ENCODE results near the gene NT5C3B. TPM values are rescaled to one million over a fixed set of nuclear protein-coding genes. Genes with fewer than 3 reads are reported as not detected.

Gene NT5C3B
- total RNA-seq, 2 experiments from 2014 or later: 25.7 to 29.7 TPM

DNA sequence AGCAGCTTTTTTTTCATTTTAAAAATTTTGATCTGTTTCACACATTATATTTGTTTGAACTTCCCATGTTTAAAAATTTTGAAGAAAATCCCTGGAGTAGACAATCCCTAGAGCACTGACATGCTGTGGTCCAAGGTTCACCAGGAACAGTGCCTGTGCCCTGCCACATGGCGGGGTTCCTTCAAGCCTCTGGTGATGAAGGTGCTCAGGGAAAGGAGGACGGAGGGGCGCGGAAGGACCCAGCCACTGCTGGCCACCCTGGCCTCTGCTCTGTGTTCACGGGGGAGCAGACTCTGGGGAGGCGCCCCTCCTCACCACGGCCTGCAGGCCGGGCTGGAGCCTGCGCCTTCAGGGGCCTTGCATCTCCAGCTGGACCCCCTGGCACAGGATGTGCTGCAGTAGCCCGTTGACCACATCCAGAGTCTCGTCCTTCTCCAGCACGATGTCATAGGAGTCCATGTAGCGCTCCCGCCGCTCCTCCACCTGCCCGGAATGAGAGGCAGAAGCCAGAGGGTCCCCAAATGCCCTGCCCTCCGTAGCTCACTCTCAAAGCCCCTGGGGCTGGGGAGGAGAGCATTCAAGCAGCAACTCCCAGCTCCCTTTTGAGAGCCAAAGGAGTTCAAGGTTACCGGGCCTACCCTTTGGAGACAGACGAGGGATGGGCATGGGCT, 10.7 kb downstream of the NT5C3B start:
- H3K27me3 ChIP-seq (ENCODE audit: control insufficient read depth in 1 of 2, insufficient read depth in 2 of 2, low read length in 2 of 2): no peaks in the 10 kb centered on the region
- H3K27ac Mint-ChIP-seq: no peak overlapping the region
- no peaks in the 10 kb centered on the region for H3K4me1 ChIP-seq (ENCODE audit: insufficient read depth, low read length)
- peaks cover 21% of the 10 kb centered on the region for H3K36me3 Mint-ChIP-seq (ENCODE audit: low read depth)
- no peak overlapping the region for H3K4me3 Mint-ChIP-seq
- no peaks in the 10 kb centered on the region for H3K9me3 Mint-ChIP-seq
- no peaks in the 10 kb centered on the region for H3K4me1 Mint-ChIP-seq (ENCODE audit: low read depth)
- no peak overlapping the region for H3K4me3 ChIP-seq (ENCODE audit: low read length)
- H3K36me3 ChIP-seq (ENCODE audit: insufficient read depth, low read length): peaks cover 15% of the 10 kb centered on the region
- TF ChIP-seq, protein P1, sequence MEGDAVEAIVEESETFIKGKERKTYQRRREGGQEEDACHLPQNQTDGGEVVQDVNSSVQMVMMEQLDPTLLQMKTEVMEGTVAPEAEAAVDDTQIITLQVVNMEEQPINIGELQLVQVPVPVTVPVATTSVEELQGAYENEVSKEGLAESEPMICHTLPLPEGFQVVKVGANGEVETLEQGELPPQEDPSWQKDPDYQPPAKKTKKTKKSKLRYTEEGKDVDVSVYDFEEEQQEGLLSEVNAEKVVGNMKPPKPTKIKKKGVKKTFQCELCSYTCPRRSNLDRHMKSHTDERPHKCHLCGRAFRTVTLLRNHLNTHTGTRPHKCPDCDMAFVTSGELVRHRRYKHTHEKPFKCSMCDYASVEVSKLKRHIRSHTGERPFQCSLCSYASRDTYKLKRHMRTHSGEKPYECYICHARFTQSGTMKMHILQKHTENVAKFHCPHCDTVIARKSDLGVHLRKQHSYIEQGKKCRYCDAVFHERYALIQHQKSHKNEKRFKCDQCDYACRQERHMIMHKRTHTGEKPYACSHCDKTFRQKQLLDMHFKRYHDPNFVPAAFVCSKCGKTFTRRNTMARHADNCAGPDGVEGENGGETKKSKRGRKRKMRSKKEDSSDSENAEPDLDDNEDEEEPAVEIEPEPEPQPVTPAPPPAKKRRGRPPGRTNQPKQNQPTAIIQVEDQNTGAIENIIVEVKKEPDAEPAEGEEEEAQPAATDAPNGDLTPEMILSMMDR (IDR thresholded peaks at IDR 0.05): no peak
- ChIA-PET POLR2A (no interaction called here), CTCF (no interaction called here)
- no peak for ATAC-seq (ENCODE audit: poor library complexity)
- intact Hi-C loops (cut with DNase I, micrococcal nuclease): no loop called here
- H3K27me3 Mint-ChIP-seq: no peaks in the 10 kb centered on the region
- no peaks in the 10 kb centered on the region for H3K9me3 ChIP-seq (ENCODE audit: control insufficient read depth in 1 of 2, insufficient read depth in 1 of 2, low read length in 2 of 2)
- H3K27ac ChIP-seq (ENCODE audit: low read depth in 1 of 2, low read length in 2 of 2): no peak overlapping the region
- no peak for DNase-seq

DNA sequence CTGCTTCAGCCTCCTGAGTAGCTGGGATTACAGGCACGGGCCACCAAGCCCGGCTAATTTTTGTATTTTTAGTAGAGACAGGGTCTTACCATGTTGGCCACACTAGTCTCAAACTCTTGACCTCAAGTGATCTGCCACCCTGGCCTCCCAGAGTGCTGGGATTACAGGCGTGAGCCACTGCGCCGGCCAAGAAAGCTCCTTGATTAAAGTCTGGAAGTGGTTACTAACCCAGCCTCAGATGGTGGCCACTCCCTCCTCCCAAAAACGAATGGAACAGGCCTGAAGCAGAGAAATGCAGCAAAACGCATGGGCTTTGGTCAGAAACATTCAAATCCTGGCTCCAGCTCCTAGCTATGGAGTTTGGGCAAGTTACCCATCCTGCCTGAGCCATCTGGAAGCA, 11.9 kb downstream of the NT5C3B start:
- no peaks in the 10 kb centered on the region for H3K27me3 ChIP-seq (ENCODE audit: control insufficient read depth in 1 of 2, insufficient read depth in 2 of 2, low read length in 2 of 2)
- Mint-ChIP-seq H3K4me1 (ENCODE audit: low read depth) (no peaks in the 10 kb centered on the region), H3K9me3 (no peaks in the 10 kb centered on the region), H3K36me3 (ENCODE audit: low read depth) (peaks cover 9% of the 10 kb centered on the region), H3K4me3 (no peak overlapping the region), H3K27ac (no peak overlapping the region), H3K27me3 (no peaks in the 10 kb centered on the region)
- DNase-seq (no peak), ATAC-seq (ENCODE audit: poor library complexity) (no peak)
- intact Hi-C loops (cut with DNase I, micrococcal nuclease): no loop called here
- H3K36me3 ChIP-seq (ENCODE audit: insufficient read depth, low read length): peaks cover 5% of the 10 kb centered on the region
- CTCF ChIA-PET: no interaction called here
- H3K4me1 ChIP-seq (ENCODE audit: insufficient read depth, low read length): no peaks in the 10 kb centered on the region
- no peak overlapping the region for H3K27ac ChIP-seq (ENCODE audit: low read depth in 1 of 2, low read length in 2 of 2)
- H3K9me3 ChIP-seq (ENCODE audit: control insufficient read depth in 1 of 2, insufficient read depth in 1 of 2, low read length in 2 of 2): no peaks in the 10 kb centered on the region
- POLR2A ChIA-PET: no interaction called here
- H3K4me3 ChIP-seq (ENCODE audit: low read length): no peak overlapping the region
- TF ChIP-seq, protein P1 (IDR thresholded peaks at IDR 0.05): no peak

DNA sequence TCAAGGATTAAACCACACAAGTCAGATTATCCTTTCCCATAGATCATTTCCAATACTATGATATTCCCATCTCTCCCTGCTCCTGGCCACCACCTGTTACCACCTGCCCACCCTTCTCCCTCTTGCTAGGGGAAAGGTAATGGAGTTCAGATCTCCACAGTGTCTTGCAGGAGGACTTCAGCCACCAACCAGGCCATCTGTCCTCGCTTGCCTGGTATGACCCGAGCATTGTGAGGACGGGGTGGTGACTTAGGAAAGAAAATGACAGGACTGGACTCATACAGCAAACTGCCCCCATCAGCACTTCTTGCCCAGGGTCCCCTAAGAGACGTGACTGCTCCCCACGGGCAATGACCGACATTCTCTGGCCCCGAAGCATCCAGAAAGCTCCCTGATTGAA, 12.5 kb downstream of the NT5C3B start:
- intact Hi-C loops (cut with DNase I, micrococcal nuclease): no loop called here
- no peaks in the 10 kb centered on the region for H3K4me1 Mint-ChIP-seq (ENCODE audit: low read depth)
- H3K4me3 Mint-ChIP-seq: no peak overlapping the region
- ATAC-seq (ENCODE audit: poor library complexity) (no peak), DNase-seq (no peak)
- Histone ChIP-seq H3K4me3 (ENCODE audit: low read length) (no peak overlapping the region), H3K4me1 (ENCODE audit: insufficient read depth, low read length) (no peaks in the 10 kb centered on the region), H3K36me3 (ENCODE audit: insufficient read depth, low read length) (peaks cover 3% of the 10 kb centered on the region), H3K27me3 (ENCODE audit: control insufficient read depth in 1 of 2, insufficient read depth in 2 of 2, low read length in 2 of 2) (no peaks in the 10 kb centered on the region), H3K9me3 (ENCODE audit: control insufficient read depth in 1 of 2, insufficient read depth in 1 of 2, low read length in 2 of 2) (no peaks in the 10 kb centered on the region), H3K27ac (ENCODE audit: low read depth in 1 of 2, low read length in 2 of 2) (no peak overlapping the region)
- POLR2A ChIA-PET: no interaction called here
- no peaks in the 10 kb centered on the region for H3K9me3 Mint-ChIP-seq
- CTCF ChIA-PET: no interaction called here
- H3K27me3 Mint-ChIP-seq: no peaks in the 10 kb centered on the region
- H3K36me3 Mint-ChIP-seq (ENCODE audit: low read depth): peaks cover 9% of the 10 kb centered on the region
- TF ChIP-seq, protein P1 (IDR thresholded peaks at IDR 0.05): no peak
- H3K27ac Mint-ChIP-seq: no peak overlapping the region
